ENCODE results near the gene EPN1. TPM values are rescaled to one million over a fixed set of nuclear protein-coding genes. Genes with fewer than 3 reads are reported as not detected.

Gene EPN1
- total RNA-seq, 1 donor from 2014 or later: 117 TPM

GRCh38 chr19:55655648-55656040 lies 19.4 kb upstream of the EPN1 start:
- no peak for DNase-seq
- no peak for TF ChIP-seq CTCF (IDR thresholded peaks at IDR 0.05)
- Histone ChIP-seq H3K27ac (peak overlapping the region; percentile 97), H3K36me3 (peaks cover 16% of the 10 kb centered on the region), H3K27me3 (no peaks in the 10 kb centered on the region), H3K4me1 (peaks cover 44% of the 10 kb centered on the region), H3K9me3 (no peaks in the 10 kb centered on the region), H3K4me3 (peak overlapping the region; percentile 81)
- intact Hi-C loops (cut with DNase I): no loop called here
- ATAC-seq: no peak

- no peak for ATAC-seq
- Histone ChIP-seq H3K27ac (no peak overlapping the region), H3K9me3 (no peaks in the 10 kb centered on the region), H3K27me3 (no peaks in the 10 kb centered on the region), H3K36me3 (peaks cover 22% of the 10 kb centered on the region), H3K4me3 (peak overlapping the region; percentile 81), H3K4me1 (peaks cover 44% of the 10 kb centered on the region)
- intact Hi-C loops (cut with DNase I): no loop called here
- DNase-seq: no peak
- TF ChIP-seq CTCF (IDR thresholded peaks at IDR 0.05): no peak
Measured at GRCh38 chr19:55656552-55656951, 18.5 kb upstream of the EPN1 start.

GRCh38 chr19:55656988-55657747 lies 17.9 kb upstream of the EPN1 start:
- DNase-seq (no peak), ATAC-seq (no peak)
- Histone ChIP-seq H3K4me1 (peaks cover 44% of the 10 kb centered on the region), H3K36me3 (peaks cover 28% of the 10 kb centered on the region), H3K27ac (no peak overlapping the region), H3K4me3 (peak overlapping the region; percentile 81), H3K9me3 (no peaks in the 10 kb centered on the region), H3K27me3 (no peaks in the 10 kb centered on the region)
- TF ChIP-seq CTCF (IDR thresholded peaks at IDR 0.05): no peak
- intact Hi-C loops (cut with DNase I): no loop called here

- Histone ChIP-seq H3K27ac (no peak overlapping the region), H3K27me3 (no peaks in the 10 kb centered on the region), H3K4me1 (peaks cover 44% of the 10 kb centered on the region), H3K9me3 (no peaks in the 10 kb centered on the region), H3K4me3 (no peak overlapping the region), H3K36me3 (peaks cover 46% of the 10 kb centered on the region)
- intact Hi-C loops (cut with DNase I): no loop called here
- DNase-seq (no peak), ATAC-seq (no peak)
- no peak for TF ChIP-seq CTCF (IDR thresholded peaks at IDR 0.05)
Measured at GRCh38 chr19:55658846-55659459, 16.1 kb upstream of the EPN1 start.

GRCh38 chr19:55659822-55660221 lies 15.2 kb upstream of the EPN1 start:
- no peaks in the 10 kb centered on the region for H3K27me3 ChIP-seq
- H3K27ac ChIP-seq: no peak overlapping the region
- DNase-seq: no peak
- intact Hi-C loops (cut with DNase I): no loop called here
- no peak overlapping the region for H3K4me3 ChIP-seq
- H3K4me1 ChIP-seq: peaks cover 44% of the 10 kb centered on the region
- TF ChIP-seq CTCF (IDR thresholded peaks at IDR 0.05): no peak
- ATAC-seq: no peak
- H3K9me3 ChIP-seq: no peaks in the 10 kb centered on the region
- H3K36me3 ChIP-seq: peaks cover 55% of the 10 kb centered on the region

All from upper lobe of right lung (tissue), 1 donor.